OCI-LY3 (cell line): ENCODE data around the gene S100A9.

ENCODE experiments used
- CTCF ChIP-seq: fragments of 200-600, 300-600 bp; sonication (generic); IDR thresholded peaks from 2 replicates; pipeline ENCODE4 v1.5.1; 2014; ENCODE audit warnings: antibody characterized with exemption, low read length, low read depth
- EZH2phosphoT487 ChIP-seq: fragments of 200-600 bp; shearing (Covaris generic); IDR thresholded peaks from 2 replicates; pipeline ENCODE4 v1.6.1; 2018; ENCODE audit warnings: antibody characterized with exemption, mixed run types, low read depth

DNA sequence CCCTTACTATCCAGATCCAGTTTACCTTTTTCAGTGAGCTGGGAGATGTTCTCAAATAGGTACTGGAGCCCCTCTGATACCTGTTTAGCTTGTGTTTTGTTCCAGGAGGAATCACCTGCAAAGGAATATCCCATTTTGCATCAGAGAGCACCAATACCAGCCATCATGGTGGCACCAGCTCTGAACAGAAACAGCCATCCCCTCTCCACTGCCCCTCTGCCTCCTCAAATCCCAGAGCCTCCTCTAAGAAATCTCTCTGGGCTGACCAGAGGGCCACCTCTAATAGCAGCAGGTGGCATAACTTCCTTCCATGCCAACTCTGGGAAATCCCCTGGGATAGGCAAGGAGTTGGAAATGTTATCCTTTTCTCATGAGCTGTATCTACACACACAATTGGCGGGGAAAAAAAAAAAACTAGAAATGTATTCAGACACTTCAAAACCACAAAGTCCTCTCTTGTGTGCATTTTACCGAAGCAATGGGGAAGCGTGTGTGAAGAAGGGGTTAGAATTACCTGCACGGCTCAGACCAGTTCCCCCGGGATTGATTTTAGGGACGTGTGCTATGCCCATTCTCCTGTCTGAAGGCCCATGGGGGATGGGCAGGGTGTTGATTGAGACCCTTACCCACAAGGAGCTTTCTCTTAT lies 11.5 kb upstream of the S100A9 start:
- TF ChIP-seq CTCF (no peak), EZH2phosphoT487 (no peak; the same call in 1 of the 2 replicates)
